Esophagus squamous epithelium (tissue), 5 donors: ENCODE measurements around the gene ADAM11. TPM values are rescaled to one million over a fixed set of nuclear protein-coding genes. Genes with fewer than 3 reads are reported as not detected.

Source experiments
- DNase-seq: peaks from one replicate; lab custom pipeline; 2025; lab: John Stamatoyannopoulos, UW
- H3K27ac ChIP-seq, 4 donors: fragments of 200-600 bp; sonication (generic); one replicate each; pipeline ENCODE4 v1.5.1; 2016 to 2019; ENCODE audit warnings: mild to moderate bottlenecking in 1 of 4
- H3K27me3 ChIP-seq, 4 donors: fragments of 200-600 bp; sonication (generic); 1 replicate in 3 of 4; 2 replicates in 1 of 4; pipeline versions ENCODE4 v1.5.1 to v1.6.0; 2017 to 2021; ENCODE audit warnings: antibody characterized with exemption in 1 of 4
- H3K36me3 ChIP-seq, 3 donors: fragments of 200-600 bp; sonication (generic); one replicate each; pipeline ENCODE4 v1.5.1; 2016 to 2019
- H3K4me1 ChIP-seq, 3 donors: fragments of 200-600 bp; sonication (generic); one replicate each; pipeline ENCODE4 v1.5.1; 2017 to 2019
- H3K4me3 ChIP-seq, 4 donors: fragments of 200-600 bp; sonication (generic); 1 replicate in 3 of 4; 2 replicates in 1 of 4; pipeline ENCODE4 v1.5.1; 2016 to 2019; ENCODE audit warnings: mild to moderate bottlenecking in 2 of 4, moderate library complexity in 1 of 4
- H3K9me3 ChIP-seq, 3 donors: fragments of 200-600 bp; sonication (generic); one replicate each; pipeline ENCODE4 v1.5.1; 2016 to 2019
- CTCF ChIP-seq, 6 experiments: fragments of 450-650 bp in 4 of 6; fragments of 200-600 bp in 2 of 6; sonication (generic) in 2 of 6; IDR thresholded peaks; one replicate each; pipeline ENCODE4 v1.5.1; 2016 to 2019; ENCODE audit warnings: antibody characterized with exemption in 6 of 6, mild to moderate bottlenecking in 4 of 6, moderate library complexity in 4 of 6
- POLR2A ChIP-seq, 4 donors: fragments of 450-650 bp; IDR thresholded peaks; one replicate each; pipeline ENCODE4 v1.6.1; 2017; ENCODE audit warnings: antibody characterized with exemption in 4 of 4, mild to moderate bottlenecking in 4 of 4, moderate library complexity in 3 of 4
- WGBS, 2 donors: methylation state at CpG; one replicate each; pipeline ENCODE4 v1.1.5; 2018; 5-methylcytosine and 5-hydroxymethylcytosine counted together
- intact Hi-C: fragments of 100-400 bp; cut with DNase I; formaldehyde crosslinking; loops from one replicate; pipeline ENCODE4 v1.15.0; 2022
- total RNA-seq, 4 donors: library from RNA; depleted of rRNA; stranded (reverse); fragments of >200 nt; gene quantifications; one replicate each; pipeline ENCODE4 v1.1.0, GENCODE V29; 2016
- donor health status: DM: yes; HTN: yes; CAD: no.

Gene ADAM11
- total RNA-seq, 4 donors from 2014 or later = 0.18 to 0.38 TPM; not detected in 2

GRCh38 chr17:44763170-44763569 lies 4.4 kb downstream of the ADAM11 start:
- Histone ChIP-seq H3K27me3 (peaks cover 5 to 82% (median 12%) of the 10 kb centered on the region in 4 donors), H3K36me3 (no peaks in the 10 kb centered on the region), H3K4me3 (no peak overlapping the region), H3K27ac (no peak overlapping the region), H3K9me3 (no peaks in the 10 kb centered on the region), H3K4me1 (peaks cover 10 to 17% (median 14%) of the 10 kb centered on the region in 3 donors)
- DNase-seq = no peak
- intact Hi-C loops = no loop called here
- 68 to 69% methylated on average over 2 to 5 of the region's 5 CpGs for WGBS, 2 donors
- TF ChIP-seq CTCF (IDR thresholded peaks at IDR 0.05) (no peak), POLR2A (IDR thresholded peaks at IDR 0.05) (no peak)

- no peak overlapping the region for H3K4me3 ChIP-seq
- DNase-seq = no peak
- H3K4me1 ChIP-seq = no peaks in the 10 kb centered on the region
- TF ChIP-seq POLR2A (IDR thresholded peaks at IDR 0.05) (no peak), CTCF (IDR thresholded peaks at IDR 0.05) (no peak)
- intact Hi-C loops = no loop called here
- WGBS, 2 donors = 54 to 62% methylated on average over 9 to 10 of the region's 11 CpGs
- no peaks in the 10 kb centered on the region for H3K36me3 ChIP-seq
- H3K9me3 ChIP-seq = no peaks in the 10 kb centered on the region
- peaks cover 0 to 74% (median 0%) of the 10 kb centered on the region in 4 donors for H3K27me3 ChIP-seq
- no peak overlapping the region for H3K27ac ChIP-seq
Measured at GRCh38 chr17:44765965-44766364, 7.2 kb downstream of the ADAM11 start.

- WGBS, 2 donors = 80 to 90% methylated on average over 1 of the region's 8 CpGs
Measured at GRCh38 chr17:44766409-44767038, 7.7 kb downstream of the ADAM11 start.

GRCh38 chr17:44767493-44767892 lies 8.7 kb downstream of the ADAM11 start:
- Histone ChIP-seq H3K4me3 (no peak overlapping the region), H3K27me3 (peaks cover 0 to 74% (median 0%) of the 10 kb centered on the region in 4 donors), H3K36me3 (no peaks in the 10 kb centered on the region), H3K27ac (no peak overlapping the region), H3K4me1 (no peaks in the 10 kb centered on the region), H3K9me3 (no peaks in the 10 kb centered on the region)
- intact Hi-C loops = no loop called here
- 79 to 86% methylated on average over 1 to 2 of the region's 4 CpGs for WGBS, 2 donors
- no peak for DNase-seq
- TF ChIP-seq CTCF (IDR thresholded peaks at IDR 0.05) (no peak), POLR2A (IDR thresholded peaks at IDR 0.05) (no peak)

More at GRCh38 chr17:44766409-44767038, 7.7 kb downstream of the ADAM11 start:
- Histone ChIP-seq H3K27ac (no peak overlapping the region), H3K4me1 (no peaks in the 10 kb centered on the region), H3K4me3 (no peak overlapping the region), H3K27me3 (peaks cover 0 to 74% (median 0%) of the 10 kb centered on the region in 4 donors), H3K9me3 (no peaks in the 10 kb centered on the region), H3K36me3 (no peaks in the 10 kb centered on the region)
- no peak for DNase-seq
- TF ChIP-seq CTCF (IDR thresholded peaks at IDR 0.05) = no peak
- TF ChIP-seq POLR2A (IDR thresholded peaks at IDR 0.05) = no peak
- intact Hi-C loops = no loop called here

GRCh38 chr17:44768505-44769142 lies 9.8 kb downstream of the ADAM11 start:
- Histone ChIP-seq H3K4me3 (no peak overlapping the region), H3K27ac (no peak overlapping the region), H3K4me1 (no peaks in the 10 kb centered on the region), H3K27me3 (peaks cover 0 to 85% (median 0%) of the 10 kb centered on the region in 4 donors), H3K9me3 (no peaks in the 10 kb centered on the region), H3K36me3 (no peaks in the 10 kb centered on the region)
- 62 to 73% methylated on average over 3 to 6 of the region's 11 CpGs for WGBS, 2 donors
- intact Hi-C loops = no loop called here
- no peak for DNase-seq
- TF ChIP-seq POLR2A (IDR thresholded peaks at IDR 0.05) = no peak
- no peak for TF ChIP-seq CTCF (IDR thresholded peaks at IDR 0.05)
